Endothelial cell of umbilical vein (primary cell): ENCODE measurements around the gene DIP2A. TPM values are rescaled to one million over a fixed set of nuclear protein-coding genes. Genes with fewer than 3 reads are reported as not detected.

Experiments
- BruUV-seq: library from RNA; stranded (reverse); fragments of 400-500 nt; replicated peaks from 2 replicates; lab custom pipeline; 2021; lab: Mats Ljungman, UMichigan
- CTCF ChIA-PET: fragments of 300-600, 350-600 bp; sonication (Branson Sonifier 250); formaldehyde crosslinking; loops from one replicate; lab custom pipeline; 2021; ENCODE audit warnings: antibody characterized with exemption, inconsistent platforms; lab: Charles Lee
- POLR2A ChIA-PET: fragments of 300-600, 350-600 bp; sonication (Branson Sonifier 250); formaldehyde crosslinking; loops from one replicate; lab custom pipeline; 2021; ENCODE audit warnings: antibody characterized with exemption, inconsistent platforms; lab: Charles Lee
- DNase-seq: peaks from one replicate; pipeline ENCODE4 v3.0.0-alpha.2; 2011; ENCODE audit warnings: low read depth, low spot score
- FAIRE-seq: peaks from 2 replicates; lab custom pipeline; 2011; peaks lifted over from hg19 to GRCh38; lab: Jason Lieb, UNC
- H2AFZ ChIP-seq: 2 replicates; pipeline ENCODE4 v1.6.0; 2012; ENCODE audit warnings: low read depth, low read length, control low read depth, inconsistent platforms
- H3K27ac ChIP-seq: 2 replicates; pipeline ENCODE4 v1.5.1; 2011; ENCODE audit warnings: low read depth, mild to moderate bottlenecking, control low read depth, low read length, moderate library complexity; ENCODE audit not compliant: insufficient read depth
- H3K27me3 ChIP-seq, 2 experiments: 2 replicates each; pipeline versions ENCODE4 v1.6.0 to v1.6.1; 2011; ENCODE audit warnings: low read length in 2 of 2, mixed read lengths in 1 of 2; ENCODE audit not compliant: control insufficient read depth in 2 of 2, insufficient read depth in 2 of 2
- H3K36me3 ChIP-seq, 2 experiments: 2 replicates in 1 of 2; 3 replicates in 1 of 2; pipeline ENCODE4 v1.5.1; 2011; ENCODE audit warnings: low read length in 2 of 2, mild to moderate bottlenecking in 1 of 2, moderate library complexity in 1 of 2; ENCODE audit not compliant: control insufficient read depth in 2 of 2, insufficient read depth in 2 of 2; ENCODE audit errors: extremely low read depth in 1 of 2
- H3K4me1 ChIP-seq: 3 replicates; pipeline ENCODE4 v1.5.1; 2011; ENCODE audit warnings: mild to moderate bottlenecking, low read length; ENCODE audit not compliant: control insufficient read depth, insufficient read depth; ENCODE audit errors: extremely low read depth
- H3K4me2 ChIP-seq: 2 replicates; pipeline ENCODE4 v1.6.1; 2011; ENCODE audit warnings: low read length, control low read depth, mixed read lengths; ENCODE audit not compliant: insufficient read depth
- H3K4me3 ChIP-seq, 3 experiments: fragments of 200-600 bp in 1 of 3; sonication (generic), shearing (Covaris generic) in 1 of 3; replicated peaks in 1 of 3; 2 replicates each; pipeline ENCODE4 v1.5.1; 2011 to 2016; ENCODE audit warnings: control low read depth in 3 of 3, low read length in 3 of 3, mild to moderate bottlenecking in 2 of 3, inconsistent platforms in 1 of 3, low read depth in 1 of 3, moderate library complexity in 1 of 3; ENCODE audit not compliant: insufficient read depth in 1 of 3
- H3K79me2 ChIP-seq: 2 replicates; pipeline ENCODE4 v1.6.0; 2012; ENCODE audit warnings: low read length, inconsistent platforms; ENCODE audit not compliant: control insufficient read depth, insufficient read depth
- H3K9ac ChIP-seq: replicated peaks from 2 replicates; pipeline ENCODE3; 2011; ENCODE audit warnings: low read length, control low read depth; ENCODE audit not compliant: insufficient read depth; ENCODE audit errors: extremely low read depth
- H3K9me1 ChIP-seq: replicated peaks from 3 replicates; pipeline ENCODE4 v1.6.0; 2011; ENCODE audit warnings: mild to moderate bottlenecking, low read length; ENCODE audit not compliant: control insufficient read depth, insufficient read depth; ENCODE audit errors: extremely low read depth
- H3K9me3 ChIP-seq: replicated peaks from 2 replicates; pipeline ENCODE4 v1.5.1; 2012; ENCODE audit warnings: low read length, inconsistent platforms; ENCODE audit not compliant: control insufficient read depth, insufficient read depth
- H4K20me1 ChIP-seq: replicated peaks from 2 replicates; pipeline ENCODE3; 2011; ENCODE audit warnings: mild to moderate bottlenecking, low read length; ENCODE audit not compliant: control insufficient read depth, insufficient read depth; ENCODE audit errors: extremely low read depth
- CTCF ChIP-seq, 2 donors: IDR thresholded peaks; 1 replicate in 1 of 2; 2 replicates in 1 of 2; pipeline ENCODE4 v1.5.1; 2011; ENCODE audit warnings: low read length in 2 of 2, mild to moderate bottlenecking in 2 of 2, moderate library complexity in 2 of 2, control low read depth in 1 of 2, inconsistent platforms in 1 of 2, low read depth in 1 of 2; ENCODE audit not compliant: insufficient read depth in 1 of 2; ENCODE audit errors: extremely low read depth in 1 of 2
- EZH2 ChIP-seq: IDR thresholded peaks from 2 replicates; pipeline ENCODE4 v1.6.1; 2012; ENCODE audit warnings: borderline replicate concordance, low read depth, mild to moderate bottlenecking, moderate library complexity, low read length, inconsistent platforms; ENCODE audit not compliant: severe bottlenecking
- FOS ChIP-seq: IDR thresholded peaks from 2 replicates; pipeline ENCODE4 v1.6.1; 2011; ENCODE audit warnings: mild to moderate bottlenecking, low read length, moderate library complexity, borderline replicate concordance; ENCODE audit not compliant: insufficient read depth
- GATA2 ChIP-seq: IDR thresholded peaks from 2 replicates; pipeline ENCODE4 v1.7.0; 2011; ENCODE audit warnings: low read depth, mild to moderate bottlenecking, moderate library complexity, mixed read lengths, low read length; ENCODE audit not compliant: insufficient read length, insufficient read depth
- JUN ChIP-seq: IDR thresholded peaks from 2 replicates; pipeline ENCODE4 v1.6.1; 2011; ENCODE audit warnings: borderline replicate concordance, low read depth; ENCODE audit not compliant: insufficient read length, insufficient read depth
- MAX ChIP-seq: IDR thresholded peaks from 2 replicates; pipeline ENCODE4 v1.6.1; 2011; ENCODE audit not compliant: insufficient read depth, insufficient read length
- MYC ChIP-seq: IDR thresholded peaks from one replicate; pipeline ENCODE4 v1.6.1; 2011; ENCODE audit warnings: mild to moderate bottlenecking, low read depth, low read length
- POLR2A ChIP-seq: IDR thresholded peaks from 2 replicates; pipeline ENCODE4 v1.6.1; 2012; ENCODE audit warnings: low read depth, mild to moderate bottlenecking, control low read depth, low read length
- POLR2AphosphoS5 ChIP-seq: IDR thresholded peaks from 2 replicates; pipeline ENCODE4 v1.6.1; 2012; ENCODE audit warnings: low read depth, mild to moderate bottlenecking, control low read depth, low read length, moderate library complexity; ENCODE audit not compliant: insufficient read depth
- dilution Hi-C: fragments of 300-500 bp; cut with MboI; formaldehyde crosslinking; loops from one replicate; pipeline ENCODE4 v1.15.0; 2019; ENCODE audit warnings: low sequenced_read_pairs; ENCODE audit not compliant: extremely low pct_ligation_motif_present
- intact Hi-C: fragments of 100-400 bp; cut with micrococcal nuclease; formaldehyde crosslinking; loops from one replicate; pipeline ENCODE4 v1.10.0; 2022
- polyA plus RNA-seq, 4 experiments: library from polyadenylated mRNA; depleted of rRNA in 3 of 4; stranded (reverse) in 3 of 4; unstranded in 1 of 4; fragments of >200 nt; gene quantifications; 2 replicates each; pipeline versions ENCODE4 v1.2.1 to v1.2.3, GENCODE V29; 2011 to 2012; ENCODE audit warnings: missing spikeins in 1 of 4
- total RNA-seq: library from RNA; stranded (reverse); gene quantifications from 2 replicates; pipeline ENCODE4 v1.2.3, GENCODE V29; 2021

Gene DIP2A
- total and polyA plus RNA-seq, 2 donors (not counting 3 experiments of a cell fraction or from before 2014, with no cell fraction given), result 34.5 to 62.1 TPM

GRCh38 chr21:46416551-46416950 lies 42.1 kb upstream of the DIP2A start:
- H3K9me3 ChIP-seq, result no peaks in the 10 kb centered on the region
- no peak for DNase-seq
- FAIRE-seq, result no peak
- intact Hi-C loops (no loop called here), dilution Hi-C loops (no loop called here)
- H3K9me1 ChIP-seq, result no peaks in the 10 kb centered on the region
- H3K79me2 ChIP-seq, result no peaks in the 10 kb centered on the region
- H3K27me3 ChIP-seq, result no peaks in the 10 kb centered on the region
- BruUV-seq, result no TSS peak
- no peaks in the 10 kb centered on the region for H4K20me1 ChIP-seq
- TF ChIP-seq GATA2 (no peak), JUN (no peak)
- peaks cover 8 to 20% of the 10 kb centered on the region in 2 experiments for H3K36me3 ChIP-seq
- CTCF ChIA-PET, result no interaction called here
- H3K4me2 ChIP-seq, result no peak overlapping the region
- H3K4me1 ChIP-seq, result no peaks in the 10 kb centered on the region
- no peak overlapping the region for H3K27ac ChIP-seq
- no peak overlapping the region for H3K9ac ChIP-seq
- POLR2A ChIA-PET, result no interaction called here
- H3K4me3 ChIP-seq, result no peak overlapping the region
- H2AFZ ChIP-seq, result no peak overlapping the region

GRCh38 chr21:46418265-46418946 lies 40.3 kb upstream of the DIP2A start:
- no peak for FAIRE-seq
- no peak overlapping the region for H3K4me3 ChIP-seq
- TF ChIP-seq POLR2AphosphoS5, result no peak
- no peak for TF ChIP-seq FOS
- TF ChIP-seq EZH2, result no peak
- no peak for TF ChIP-seq JUN
- no peak for TF ChIP-seq CTCF (IDR thresholded peaks at IDR 0.05; ENCODE audit: extremely low read depth in 1 of 2, insufficient read depth in 1 of 2, low read depth in 1 of 2, low read length in 2 of 2)
- TF ChIP-seq GATA2, result no peak
- TF ChIP-seq MYC, result no peak
- no peak for TF ChIP-seq MAX
- no peak for TF ChIP-seq POLR2A
- intact Hi-C loops, result no loop called here
- H3K9me1 ChIP-seq, result no peaks in the 10 kb centered on the region
- H4K20me1 ChIP-seq, result no peaks in the 10 kb centered on the region
- H3K36me3 ChIP-seq, result peaks cover 8 to 15% of the 10 kb centered on the region in 2 experiments
- no peaks in the 10 kb centered on the region for H3K27me3 ChIP-seq
- no peak for DNase-seq
- no peaks in the 10 kb centered on the region for H3K79me2 ChIP-seq
- no peak overlapping the region for H2AFZ ChIP-seq
- H3K9ac ChIP-seq, result no peak overlapping the region
- ChIA-PET POLR2A (no interaction called here), CTCF (no interaction called here)
- no peaks in the 10 kb centered on the region for H3K9me3 ChIP-seq
- no peak overlapping the region for H3K27ac ChIP-seq
- dilution Hi-C loops, result no loop called here
- no peaks in the 10 kb centered on the region for H3K4me1 ChIP-seq
- BruUV-seq, result no TSS peak
- no peak overlapping the region for H3K4me2 ChIP-seq
